Right atrium auricular region (tissue), 2 donors: Measurements from ENCODE around the gene FAM149A. TPM values are rescaled to one million over a fixed set of nuclear protein-coding genes. Genes with fewer than 3 reads are reported as not detected.

ENCODE experiments used
- DNase-seq: peaks from one replicate; pipeline ENCODE4 v3.0.0-alpha.2; 2019; ENCODE audit warnings: low spot score
- H3K27ac ChIP-seq, 2 donors: fragments of 200-600 bp; sonication (generic); 1 replicate in 1 of 2; 2 replicates in 1 of 2; pipeline ENCODE4 v1.5.1; 2016 to 2019
- H3K27me3 ChIP-seq, 2 donors: fragments of 200-600 bp; sonication (generic); one replicate each; pipeline versions ENCODE4 v1.5.1 to v1.6.0; 2017 to 2019
- H3K36me3 ChIP-seq: fragments of 200-600 bp; sonication (generic); one replicate; pipeline ENCODE4 v1.5.1; 2016
- H3K4me1 ChIP-seq, 2 donors: fragments of 200-600 bp; sonication (generic); one replicate each; pipeline versions ENCODE4 v1.5.1 to v1.6.0; 2017 to 2019
- H3K4me3 ChIP-seq, 2 donors: fragments of 200-600 bp; sonication (generic); 1 replicate in 1 of 2; 2 replicates in 1 of 2; pipeline ENCODE4 v1.5.1; 2017 to 2019; ENCODE audit warnings: mild to moderate bottlenecking in 1 of 2, moderate library complexity in 1 of 2
- H3K9me3 ChIP-seq, 2 donors: fragments of 200-600 bp; sonication (generic); one replicate each; pipeline ENCODE4 v1.5.1; 2019
- total RNA-seq, 2 donors: library from RNA; depleted of rRNA; stranded (reverse); fragments of >200 nt; gene quantifications; one replicate each; pipeline ENCODE4 v1.1.0, GENCODE V29; 2016
- TF ChIP-seq, protein P1 (sequence below), 2 donors: fragments of 200-600 bp; sonication (generic); IDR thresholded peaks; one replicate each; pipeline ENCODE4 v1.5.1; 2019; ENCODE audit warnings: antibody characterized with exemption in 2 of 2

The FAM149A gene
- total RNA-seq, 2 donors from 2014 or later: 6.7 to 6.8 TPM

DNA sequence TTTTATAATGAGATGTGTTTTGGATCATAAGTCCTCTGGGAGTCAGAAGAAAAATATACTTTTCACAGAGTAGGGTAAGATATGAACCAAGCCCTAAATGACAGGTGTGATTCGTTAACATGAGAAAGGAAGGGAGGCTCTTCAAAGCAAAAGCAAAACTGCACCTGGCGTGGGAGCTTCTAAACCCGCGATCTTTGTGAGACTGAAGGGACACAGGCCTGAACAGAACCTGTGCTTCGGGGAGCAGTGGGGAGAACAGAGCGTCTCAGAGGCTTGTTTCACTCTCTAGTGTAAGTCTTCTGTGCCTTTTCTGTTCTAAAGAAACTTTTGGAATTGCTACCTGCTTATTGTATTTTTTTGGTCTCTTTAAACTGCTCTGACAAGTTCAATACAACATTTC lies 56.6 kb downstream of the FAM149A start:
- Histone ChIP-seq H3K9me3 (no peaks in the 10 kb centered on the region), H3K4me3 (no peak overlapping the region), H3K4me1 (no peaks in the 10 kb centered on the region), H3K27ac (no peak overlapping the region), H3K27me3 (no peaks in the 10 kb centered on the region), H3K36me3 (no peaks in the 10 kb centered on the region)
- DNase-seq: no peak
- TF ChIP-seq, protein P1, sequence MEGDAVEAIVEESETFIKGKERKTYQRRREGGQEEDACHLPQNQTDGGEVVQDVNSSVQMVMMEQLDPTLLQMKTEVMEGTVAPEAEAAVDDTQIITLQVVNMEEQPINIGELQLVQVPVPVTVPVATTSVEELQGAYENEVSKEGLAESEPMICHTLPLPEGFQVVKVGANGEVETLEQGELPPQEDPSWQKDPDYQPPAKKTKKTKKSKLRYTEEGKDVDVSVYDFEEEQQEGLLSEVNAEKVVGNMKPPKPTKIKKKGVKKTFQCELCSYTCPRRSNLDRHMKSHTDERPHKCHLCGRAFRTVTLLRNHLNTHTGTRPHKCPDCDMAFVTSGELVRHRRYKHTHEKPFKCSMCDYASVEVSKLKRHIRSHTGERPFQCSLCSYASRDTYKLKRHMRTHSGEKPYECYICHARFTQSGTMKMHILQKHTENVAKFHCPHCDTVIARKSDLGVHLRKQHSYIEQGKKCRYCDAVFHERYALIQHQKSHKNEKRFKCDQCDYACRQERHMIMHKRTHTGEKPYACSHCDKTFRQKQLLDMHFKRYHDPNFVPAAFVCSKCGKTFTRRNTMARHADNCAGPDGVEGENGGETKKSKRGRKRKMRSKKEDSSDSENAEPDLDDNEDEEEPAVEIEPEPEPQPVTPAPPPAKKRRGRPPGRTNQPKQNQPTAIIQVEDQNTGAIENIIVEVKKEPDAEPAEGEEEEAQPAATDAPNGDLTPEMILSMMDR (IDR thresholded peaks at IDR 0.05): no peak

DNA sequence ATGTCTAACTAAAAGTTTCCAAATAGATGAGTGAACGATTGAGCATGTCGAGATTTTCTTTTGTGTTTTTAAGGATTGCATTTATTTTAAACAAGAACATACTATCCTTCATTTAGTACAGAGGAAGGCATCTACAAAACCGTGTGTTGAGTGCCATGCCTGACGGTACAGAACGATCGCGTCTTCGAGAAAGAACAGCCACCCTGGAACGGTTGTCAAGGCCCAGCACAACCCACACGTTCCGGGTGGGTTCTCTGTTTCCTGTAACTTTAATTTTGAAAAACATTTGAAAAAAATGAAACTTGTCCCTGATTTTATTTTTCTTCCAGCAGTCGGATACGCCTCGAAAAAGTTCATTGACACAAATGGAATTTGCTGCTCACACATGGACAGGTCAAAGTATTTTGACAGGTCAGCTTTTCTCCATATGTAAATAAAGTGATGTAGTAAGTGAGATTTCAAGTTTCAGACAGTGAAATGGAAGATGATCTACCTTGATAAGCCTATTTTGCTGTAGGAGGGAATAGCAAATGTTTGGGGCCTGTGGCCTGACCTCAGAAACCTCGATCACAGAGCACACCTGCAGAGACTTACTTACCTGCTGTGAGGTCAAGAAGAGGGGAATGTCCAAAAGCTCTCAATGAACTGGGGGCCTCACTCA lies 62.5 kb downstream of the FAM149A start:
- Histone ChIP-seq H3K27me3 (no peaks in the 10 kb centered on the region), H3K4me1 (no peaks in the 10 kb centered on the region), H3K4me3 (no peak overlapping the region), H3K27ac (no peak overlapping the region), H3K9me3 (no peaks in the 10 kb centered on the region), H3K36me3 (no peaks in the 10 kb centered on the region)
- no peak for DNase-seq
- TF ChIP-seq, protein P1 (IDR thresholded peaks at IDR 0.05): no peak

DNA sequence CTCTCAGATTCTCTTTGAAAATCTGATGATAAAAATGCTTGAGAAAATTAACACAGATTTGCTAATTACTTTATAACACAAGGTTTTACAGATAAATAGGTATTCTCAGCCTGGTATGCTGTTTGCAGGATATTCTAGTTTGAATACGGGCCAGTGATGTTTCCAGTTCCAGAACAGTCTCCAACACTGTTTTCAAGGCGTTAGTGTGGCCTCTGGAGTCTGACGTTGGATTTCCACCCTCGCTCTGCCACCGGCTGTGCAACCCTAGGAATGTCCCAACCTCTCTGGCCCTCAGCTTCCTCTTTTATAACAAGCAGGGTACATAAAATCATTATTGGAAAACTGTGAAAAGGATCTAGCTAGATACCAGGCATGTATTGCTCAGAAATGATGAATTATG lies 63.1 kb downstream of the FAM149A start:
- H3K27ac ChIP-seq: no peak overlapping the region
- H3K4me3 ChIP-seq: no peak overlapping the region
- TF ChIP-seq, protein P1 (IDR thresholded peaks at IDR 0.05): no peak
- H3K4me1 ChIP-seq: no peaks in the 10 kb centered on the region
- no peak for DNase-seq
- no peaks in the 10 kb centered on the region for H3K27me3 ChIP-seq
- no peaks in the 10 kb centered on the region for H3K9me3 ChIP-seq
- H3K36me3 ChIP-seq: no peaks in the 10 kb centered on the region

DNA sequence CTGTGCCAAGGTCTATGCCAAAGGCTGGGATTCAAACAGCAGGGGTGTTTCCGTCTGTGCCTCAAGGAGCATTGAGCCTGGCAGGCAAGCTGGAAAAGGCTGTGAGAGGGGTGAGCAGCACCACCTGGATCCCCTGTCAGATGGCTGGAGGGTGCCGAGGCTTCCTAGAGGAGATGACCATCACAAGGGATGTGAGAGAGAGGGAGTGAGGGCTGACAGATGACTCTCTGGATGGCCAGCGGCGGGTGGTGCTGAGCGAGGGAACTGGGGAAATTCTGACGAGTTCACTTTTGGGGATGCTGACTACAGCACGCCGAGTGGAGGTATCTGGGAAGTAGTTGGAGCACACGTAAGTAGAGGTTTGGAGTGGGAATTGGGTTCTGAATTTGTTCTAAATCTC lies 64.2 kb downstream of the FAM149A start:
- TF ChIP-seq, protein P1 (IDR thresholded peaks at IDR 0.05): no peak
- Histone ChIP-seq H3K4me1 (no peaks in the 10 kb centered on the region), H3K9me3 (no peaks in the 10 kb centered on the region), H3K36me3 (no peaks in the 10 kb centered on the region), H3K4me3 (no peak overlapping the region), H3K27me3 (no peaks in the 10 kb centered on the region), H3K27ac (no peak overlapping the region)
- no peak for DNase-seq

DNA sequence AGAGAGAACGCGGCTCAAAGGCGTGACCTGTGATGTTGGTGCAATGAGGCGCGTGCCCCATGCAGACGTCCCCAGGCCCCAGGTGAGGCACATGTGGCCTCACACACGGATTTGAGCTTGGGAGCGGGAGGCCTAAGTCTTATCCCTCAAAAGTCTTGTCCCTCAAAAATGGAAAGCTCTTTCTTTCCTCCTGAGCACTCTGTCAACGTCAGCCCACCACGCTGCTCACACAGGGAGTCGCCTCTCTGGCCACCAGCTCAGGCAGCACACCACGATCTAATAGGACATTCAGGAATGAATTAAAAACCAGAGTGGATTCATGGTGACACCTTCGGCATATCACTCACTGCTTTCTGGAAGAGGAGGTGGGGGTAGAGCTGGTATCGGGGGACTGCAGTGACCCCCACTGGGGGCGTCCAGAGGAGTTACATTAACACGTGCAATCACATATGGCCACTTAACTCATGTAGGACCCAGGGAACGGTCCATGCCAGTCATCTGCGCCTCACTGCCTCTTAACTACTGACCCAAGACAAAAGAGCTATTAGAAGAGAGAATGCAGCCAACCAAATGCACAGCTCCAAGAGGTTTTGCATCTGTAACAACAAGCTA lies 64.9 kb downstream of the FAM149A start:
- TF ChIP-seq, protein P1 (IDR thresholded peaks at IDR 0.05): no peak
- no peak overlapping the region for H3K27ac ChIP-seq
- H3K4me1 ChIP-seq: no peaks in the 10 kb centered on the region
- H3K27me3 ChIP-seq: no peaks in the 10 kb centered on the region
- no peaks in the 10 kb centered on the region for H3K36me3 ChIP-seq
- H3K9me3 ChIP-seq: no peaks in the 10 kb centered on the region
- no peak for DNase-seq
- no peak overlapping the region for H3K4me3 ChIP-seq
